ENCODE data around the gene JAKMIP1.

Gene JAKMIP1

DNA sequence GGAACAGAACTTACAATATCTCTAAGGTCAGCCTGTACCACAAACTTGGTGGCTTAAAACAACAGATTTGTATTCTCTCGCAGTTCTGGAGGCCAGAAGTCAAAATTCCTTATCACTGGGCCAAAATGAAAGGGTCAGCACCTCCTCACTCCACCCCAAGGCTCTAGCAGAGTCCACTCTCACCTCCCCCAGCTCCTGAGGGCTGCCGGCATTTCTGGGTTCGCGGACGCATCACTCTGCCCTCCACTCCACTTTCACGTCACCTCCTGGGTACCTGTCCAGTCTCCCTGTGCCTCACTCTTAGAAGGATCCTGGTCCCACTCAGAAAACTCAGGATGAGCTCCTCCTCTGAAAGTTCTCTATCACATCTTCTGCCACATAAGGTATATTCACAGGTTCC is 34.6 kb downstream of the JAKMIP1 start:
- DNase-seq, result no peak
- TF ChIP-seq POLR2A (IDR thresholded peaks at IDR 0.05; ENCODE audit: low read length) (no peak), GATA1 (IDR thresholded peaks at IDR 0.05; ENCODE audit: low read depth, low read length) (no peak)

DNA sequence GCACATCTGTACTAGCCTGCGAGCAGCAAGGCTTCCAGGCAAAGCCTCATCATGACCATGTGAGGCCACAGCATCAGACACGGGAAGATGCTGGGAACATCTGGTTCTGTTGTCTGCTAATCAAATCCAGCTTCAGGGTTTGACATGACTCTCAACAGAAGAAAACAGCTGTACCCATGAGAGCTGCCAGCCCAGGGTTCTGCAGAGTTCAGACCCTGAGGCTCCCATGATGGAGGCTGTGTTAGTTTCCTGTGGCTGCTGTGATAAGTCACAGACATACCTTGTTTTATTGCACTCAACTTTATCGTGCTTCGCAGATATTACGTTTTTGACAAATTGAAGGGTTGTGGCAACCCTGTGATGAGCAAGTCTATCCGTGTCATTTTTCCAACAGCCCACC is 37.5 kb downstream of the JAKMIP1 start:
- DNase-seq, result no peak
- TF ChIP-seq POLR2A (IDR thresholded peaks at IDR 0.05; ENCODE audit: low read length) (no peak), GATA1 (IDR thresholded peaks at IDR 0.05; ENCODE audit: low read depth, low read length) (no peak)

DNA sequence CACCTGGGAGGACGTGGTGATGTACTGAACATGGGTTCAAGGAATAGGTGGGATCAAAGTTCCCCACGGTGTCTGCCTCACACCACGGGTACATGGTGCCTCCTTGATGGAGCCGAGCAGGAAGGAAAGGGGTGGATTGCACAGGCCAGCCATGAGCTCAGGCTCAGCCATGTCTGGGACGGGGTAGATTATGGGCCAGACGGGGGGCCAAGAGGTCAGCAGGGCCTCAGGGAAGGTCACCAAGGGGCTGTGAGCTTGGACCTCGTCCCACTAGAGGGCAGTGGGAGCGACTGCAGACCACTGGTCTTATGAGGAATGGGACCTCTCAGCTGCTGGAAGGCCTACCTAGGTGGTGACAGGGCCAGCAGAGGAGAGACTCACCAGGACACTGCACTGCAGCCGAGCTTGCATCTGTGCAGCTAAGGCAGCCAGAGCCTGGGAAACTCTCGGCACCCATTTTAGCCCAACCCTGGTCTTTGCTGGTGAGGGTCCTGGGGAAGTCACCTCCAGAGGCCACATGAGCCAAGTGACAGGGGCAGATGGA is 38.4 kb downstream of the JAKMIP1 start:
- no peak for TF ChIP-seq POLR2A (IDR thresholded peaks at IDR 0.05; ENCODE audit: low read length)
- TF ChIP-seq GATA1 (IDR thresholded peaks at IDR 0.05; ENCODE audit: low read depth, low read length), result no peak
- no peak for DNase-seq

DNA sequence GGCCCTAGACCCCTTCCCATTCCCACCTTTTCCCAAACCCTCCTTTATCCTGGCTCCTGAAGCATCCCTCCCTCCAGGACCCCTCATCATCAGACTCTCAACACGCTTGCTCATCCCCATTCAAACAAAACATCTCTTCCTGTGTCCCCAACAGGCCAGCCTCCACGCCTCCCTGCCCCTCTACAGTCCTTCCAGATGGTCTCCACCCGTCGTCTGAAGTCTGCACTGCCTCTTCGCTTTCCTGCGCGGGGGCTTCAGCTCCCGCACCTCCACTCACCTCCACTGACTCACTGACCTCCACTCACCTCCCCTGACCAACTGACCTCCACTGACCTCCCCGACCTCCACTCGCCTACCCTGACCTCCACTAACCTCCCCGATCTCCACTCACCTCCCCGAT is 39.8 kb downstream of the JAKMIP1 start:
- DNase-seq, result no peak
- TF ChIP-seq POLR2A (IDR thresholded peaks at IDR 0.05; ENCODE audit: low read length), result no peak
- no peak for TF ChIP-seq GATA1 (IDR thresholded peaks at IDR 0.05; ENCODE audit: low read depth, low read length)

DNA sequence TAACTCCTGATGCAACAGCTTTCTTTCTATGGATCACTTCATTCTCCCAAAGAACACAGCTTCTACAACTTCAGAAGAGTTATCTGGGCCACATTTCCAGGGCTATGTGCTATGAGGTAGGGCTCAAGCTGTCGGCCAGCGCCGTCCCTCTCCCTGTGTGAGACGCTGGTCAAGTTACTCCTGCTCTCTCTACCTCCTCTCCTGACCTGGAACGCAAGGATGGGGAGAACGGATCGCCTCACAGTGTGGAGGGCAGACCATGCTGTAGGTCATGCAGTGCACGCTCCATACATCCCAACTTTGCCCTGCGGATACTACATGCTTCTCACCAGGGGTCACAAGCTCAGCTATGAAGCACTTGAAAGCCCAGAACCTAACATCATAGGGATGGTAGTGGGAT is 42.4 kb downstream of the JAKMIP1 start:
- no peak for TF ChIP-seq GATA1 (IDR thresholded peaks at IDR 0.05; ENCODE audit: low read depth, low read length)
- no peak for TF ChIP-seq POLR2A (IDR thresholded peaks at IDR 0.05; ENCODE audit: low read length)
- DNase-seq, result no peak

DNA sequence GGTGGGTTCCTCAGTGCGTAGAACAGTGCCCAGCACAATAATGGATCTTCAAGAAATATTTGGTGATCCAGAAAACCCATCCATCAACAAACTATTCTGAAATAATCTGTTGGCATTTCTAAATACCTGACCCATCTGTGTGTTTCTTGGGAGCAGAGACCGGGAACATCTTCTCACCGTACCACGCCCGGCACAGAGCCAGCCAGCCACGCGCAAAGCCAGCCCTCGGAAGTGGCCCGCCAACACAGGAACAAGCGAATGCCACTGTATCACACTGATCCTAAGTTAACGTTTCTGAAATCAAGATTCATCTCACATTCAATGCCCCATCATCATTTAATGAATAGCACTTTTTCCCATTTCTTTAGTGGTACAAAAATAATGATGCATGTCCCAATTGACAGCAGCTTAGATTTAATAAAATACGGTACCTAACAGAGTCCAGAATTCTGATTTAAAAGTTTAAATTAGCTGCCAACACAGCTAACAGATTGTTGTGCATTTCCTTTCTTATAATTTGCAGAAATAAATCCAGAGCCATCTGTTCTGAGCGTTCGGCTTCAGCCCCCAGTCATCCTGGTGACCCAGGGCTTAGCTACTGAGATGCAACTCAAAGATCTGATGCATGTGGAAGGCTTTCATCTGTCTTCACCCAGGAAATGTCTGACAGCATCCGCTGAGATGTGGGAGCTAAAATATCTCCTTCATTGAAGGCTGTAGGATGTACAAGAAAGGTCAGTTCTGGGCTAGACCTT is 44.2 kb downstream of the JAKMIP1 start:
- TF ChIP-seq GATA1 (IDR thresholded peaks at IDR 0.05; ENCODE audit: low read depth, low read length) (no peak), POLR2A (IDR thresholded peaks at IDR 0.05; ENCODE audit: low read length) (no peak)
- DNase-seq, result no peak

DNA sequence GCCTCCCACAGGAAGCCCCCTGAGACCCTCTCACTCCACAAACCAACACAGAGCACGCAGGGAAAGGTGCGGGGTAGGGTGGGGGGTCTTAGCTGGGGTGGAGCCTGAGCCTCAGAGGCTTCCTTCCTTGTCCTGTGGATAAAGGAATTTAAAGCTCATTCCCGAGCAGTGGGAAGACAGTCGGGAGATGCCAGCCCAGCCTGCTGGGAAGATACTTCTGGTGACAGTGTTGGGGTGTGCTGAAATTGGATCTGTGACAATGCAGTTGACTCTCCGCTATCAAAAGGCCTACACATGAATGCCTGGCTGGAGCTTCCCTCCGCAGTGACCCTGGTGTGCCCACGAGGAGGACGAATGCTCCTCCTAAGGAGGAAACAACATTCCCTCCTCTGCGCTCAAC is 45.5 kb downstream of the JAKMIP1 start:
- TF ChIP-seq POLR2A (IDR thresholded peaks at IDR 0.05; ENCODE audit: low read length), result no peak
- TF ChIP-seq GATA1 (IDR thresholded peaks at IDR 0.05; ENCODE audit: low read depth, low read length), result no peak
- no peak for DNase-seq

DNA sequence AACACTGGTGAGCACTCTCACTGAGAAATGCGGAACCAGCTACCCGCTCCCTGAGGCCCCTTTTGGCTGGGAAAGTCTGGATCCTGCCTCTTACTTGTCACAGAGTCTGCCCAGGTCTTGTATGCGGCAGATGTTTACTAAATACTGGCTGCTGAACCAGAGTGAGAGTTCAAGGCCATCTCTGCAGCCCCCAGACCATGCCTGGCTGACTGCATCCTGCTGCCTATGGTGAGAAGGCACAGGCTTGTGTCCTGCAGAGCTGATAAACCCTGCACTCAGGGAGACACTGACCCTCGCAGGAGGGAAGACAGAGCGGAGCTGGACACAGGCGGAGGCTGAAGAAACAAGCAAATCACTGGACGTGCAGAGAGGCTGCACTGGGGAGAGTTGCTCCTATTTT is 46.5 kb downstream of the JAKMIP1 start:
- no peak for TF ChIP-seq GATA1 (IDR thresholded peaks at IDR 0.05; ENCODE audit: low read depth, low read length)
- no peak for TF ChIP-seq POLR2A (IDR thresholded peaks at IDR 0.05; ENCODE audit: low read length)

DNA sequence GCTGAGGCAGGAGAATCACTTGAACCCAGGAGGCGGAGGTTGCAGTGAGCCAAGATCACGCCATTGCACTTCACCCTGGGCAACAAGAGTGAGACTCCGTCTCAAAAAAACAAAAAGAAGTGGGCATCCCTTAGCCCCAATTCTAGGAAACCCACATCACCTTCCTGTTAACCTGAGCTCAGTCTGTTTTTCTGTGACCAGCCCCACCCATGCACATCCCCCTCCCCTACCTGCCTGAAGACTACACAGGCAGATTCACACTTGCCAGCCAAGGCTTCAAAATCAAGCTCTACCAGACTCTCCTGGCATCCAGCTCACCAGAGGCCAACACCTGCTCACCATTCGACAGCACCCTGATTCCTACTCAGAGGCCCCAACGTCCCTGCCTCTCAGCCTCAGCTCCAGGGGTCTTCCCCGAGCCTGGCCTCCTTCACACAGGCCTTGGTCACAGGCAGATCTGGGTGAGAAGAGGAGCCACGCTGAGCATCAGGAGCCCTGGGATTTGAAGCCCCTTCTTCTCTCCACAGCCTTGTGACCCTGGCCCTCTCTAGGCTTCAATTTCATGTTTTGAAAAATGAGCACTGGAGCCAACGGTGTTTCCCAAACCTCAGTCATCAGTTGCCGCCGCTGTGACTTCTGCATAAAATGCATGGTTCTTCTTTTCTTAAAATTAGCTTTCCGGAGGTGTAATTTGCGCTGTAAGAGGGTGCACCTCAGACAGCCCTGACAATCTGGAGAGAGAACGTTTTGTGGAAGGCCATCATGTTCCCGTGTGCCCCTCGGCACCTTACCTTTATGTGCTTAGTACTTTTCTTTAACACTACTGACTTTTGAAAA is 47.3 kb downstream of the JAKMIP1 start:
- no peak for DNase-seq
- TF ChIP-seq POLR2A (IDR thresholded peaks at IDR 0.05; ENCODE audit: low read length) (no peak), GATA1 (IDR thresholded peaks at IDR 0.05; ENCODE audit: low read depth, low read length) (no peak)

More for the DNA sequence above, 46.5 kb downstream of the JAKMIP1 start:
- no peak for DNase-seq

DNA sequence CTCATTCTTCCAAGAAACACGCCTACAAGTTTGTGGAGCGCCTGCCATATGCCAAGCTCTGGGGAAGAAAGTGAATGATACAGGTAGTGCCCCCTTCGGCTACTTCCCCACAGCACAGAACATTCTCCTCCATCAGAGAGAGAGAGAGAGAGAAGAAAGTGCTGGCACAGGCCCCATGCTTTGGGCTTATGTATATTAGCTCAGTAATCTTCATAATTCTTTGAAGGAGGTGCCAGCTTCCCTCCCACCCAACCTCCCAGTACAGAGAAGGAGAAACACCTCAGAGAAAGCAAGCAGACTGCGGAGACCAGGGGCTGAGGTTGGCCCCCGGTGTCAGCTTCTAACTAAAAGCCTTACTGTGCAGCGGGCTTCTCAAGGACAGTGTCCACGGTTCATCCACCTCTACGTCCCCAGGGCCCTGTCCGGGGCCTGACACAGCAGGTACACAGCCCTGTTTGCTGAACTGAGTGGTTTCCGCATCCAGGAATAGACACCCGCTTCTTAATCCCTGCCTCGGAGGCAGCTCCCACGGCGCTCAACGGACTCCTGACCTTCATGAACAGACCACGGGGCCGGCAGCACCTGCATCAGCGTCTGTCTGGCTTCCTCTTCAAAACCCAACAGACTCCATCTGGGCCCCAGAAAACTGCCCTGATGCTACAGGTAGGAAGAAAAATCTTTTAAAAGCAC is 50.2 kb downstream of the JAKMIP1 start:
- DNase-seq, result no peak
- TF ChIP-seq POLR2A (IDR thresholded peaks at IDR 0.05; ENCODE audit: low read length), result no peak
- no peak for TF ChIP-seq GATA1 (IDR thresholded peaks at IDR 0.05; ENCODE audit: low read depth, low read length)

DNA sequence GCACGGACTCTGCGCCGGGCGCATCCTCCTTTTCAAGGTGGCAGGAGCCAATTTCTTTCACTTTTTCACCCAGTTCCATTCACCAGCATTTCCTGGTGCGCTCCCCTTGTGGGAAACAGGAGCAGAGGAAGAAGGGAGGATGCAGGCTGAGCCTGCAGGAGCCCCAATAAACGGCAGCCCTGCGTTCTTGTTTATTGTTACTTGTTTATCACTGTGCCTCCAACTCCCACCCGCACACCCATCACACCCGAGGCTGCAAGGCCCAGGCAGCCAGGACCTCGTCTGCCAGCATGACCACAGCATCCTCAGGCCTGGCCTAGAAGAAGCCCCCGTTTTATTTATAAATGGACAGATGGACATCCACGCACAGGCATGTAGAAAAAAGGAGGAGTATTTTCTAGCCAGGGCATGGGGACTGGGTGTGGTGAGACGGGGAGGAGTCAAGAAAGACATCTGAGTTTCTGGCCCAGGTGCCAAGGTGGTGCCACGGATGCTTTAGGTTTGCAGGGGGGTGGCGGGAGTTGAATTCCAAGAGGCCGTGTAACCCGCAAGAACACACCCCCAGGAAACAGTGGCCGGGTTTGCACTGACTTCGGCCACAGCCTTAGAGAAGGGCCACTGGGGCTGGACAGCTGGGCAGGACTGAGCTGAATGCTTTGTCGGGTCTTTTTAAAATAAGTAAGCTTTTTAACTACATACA is 51.7 kb downstream of the JAKMIP1 start:
- TF ChIP-seq GATA1 (IDR thresholded peaks at IDR 0.05; ENCODE audit: low read depth, low read length) (no peak), POLR2A (IDR thresholded peaks at IDR 0.05; ENCODE audit: low read length) (no peak)
- DNase-seq, result no peak

DNA sequence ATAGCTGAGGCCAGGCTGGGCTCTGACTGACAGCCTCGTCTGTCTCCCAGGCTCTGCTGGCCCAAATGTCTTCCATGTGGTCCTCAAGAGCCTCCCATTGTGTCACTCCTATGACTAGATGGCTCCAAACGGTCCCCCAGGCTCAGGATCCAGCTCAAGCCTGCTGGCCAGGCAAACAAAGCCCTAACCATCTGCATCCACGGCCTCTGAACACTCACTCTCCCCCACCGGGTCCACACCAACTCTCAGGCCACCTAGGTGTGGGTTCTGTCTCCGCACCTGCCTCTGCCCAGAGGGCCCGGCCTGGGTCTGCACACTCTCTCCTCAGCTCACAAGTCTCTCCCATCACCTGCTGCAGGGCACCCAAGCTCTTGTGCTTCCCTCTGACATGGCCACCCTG is 52.9 kb downstream of the JAKMIP1 start:
- DNase-seq, result no peak
- TF ChIP-seq POLR2A (IDR thresholded peaks at IDR 0.05; ENCODE audit: low read length), result no peak
- TF ChIP-seq GATA1 (IDR thresholded peaks at IDR 0.05; ENCODE audit: low read depth, low read length), result no peak

DNA sequence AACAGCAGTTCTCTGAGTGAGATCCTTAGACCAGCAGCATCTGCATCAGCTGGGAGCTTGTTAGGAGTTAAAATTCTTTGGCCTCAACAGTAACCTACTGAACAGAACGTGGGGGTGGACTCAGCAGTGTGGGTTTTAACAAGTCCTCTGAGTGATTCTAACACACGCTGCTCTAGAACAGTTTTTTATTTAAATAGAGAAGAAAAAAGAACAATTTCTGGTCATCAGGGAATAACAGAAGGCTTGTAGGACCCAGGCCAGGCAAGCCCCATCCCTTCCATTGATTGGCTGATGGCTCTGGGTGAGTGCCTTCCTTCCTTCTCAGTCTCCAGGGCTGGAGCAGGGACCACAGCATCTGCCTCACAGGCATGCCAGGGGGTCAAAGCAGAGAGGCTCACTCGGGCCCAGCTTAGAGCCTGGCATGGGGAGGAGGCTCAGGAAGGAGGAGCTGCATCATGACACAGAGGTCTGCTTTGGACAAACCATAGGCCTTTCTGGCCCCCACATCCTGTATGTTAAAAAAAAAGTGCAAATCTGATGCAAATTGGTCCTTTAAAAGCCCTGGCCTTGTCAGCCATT is 56.7 kb downstream of the JAKMIP1 start:
- DNase-seq, result no peak
- no peak for TF ChIP-seq POLR2A (IDR thresholded peaks at IDR 0.05; ENCODE audit: low read length)
- TF ChIP-seq GATA1 (IDR thresholded peaks at IDR 0.05; ENCODE audit: low read depth, low read length), result no peak

Measured in erythroblast (primary cell).